HG03066 (cell line): ENCODE data around the gene CFAP46.

Experiments
- ATAC-seq: cut with Tn5 transposase; IDR thresholded peaks from one replicate; pipeline ENCODE4 v1.9.1; 2021; ENCODE audit warnings: low read depth; ENCODE audit not compliant: unreplicated experiment

The CFAP46 gene

DNA sequence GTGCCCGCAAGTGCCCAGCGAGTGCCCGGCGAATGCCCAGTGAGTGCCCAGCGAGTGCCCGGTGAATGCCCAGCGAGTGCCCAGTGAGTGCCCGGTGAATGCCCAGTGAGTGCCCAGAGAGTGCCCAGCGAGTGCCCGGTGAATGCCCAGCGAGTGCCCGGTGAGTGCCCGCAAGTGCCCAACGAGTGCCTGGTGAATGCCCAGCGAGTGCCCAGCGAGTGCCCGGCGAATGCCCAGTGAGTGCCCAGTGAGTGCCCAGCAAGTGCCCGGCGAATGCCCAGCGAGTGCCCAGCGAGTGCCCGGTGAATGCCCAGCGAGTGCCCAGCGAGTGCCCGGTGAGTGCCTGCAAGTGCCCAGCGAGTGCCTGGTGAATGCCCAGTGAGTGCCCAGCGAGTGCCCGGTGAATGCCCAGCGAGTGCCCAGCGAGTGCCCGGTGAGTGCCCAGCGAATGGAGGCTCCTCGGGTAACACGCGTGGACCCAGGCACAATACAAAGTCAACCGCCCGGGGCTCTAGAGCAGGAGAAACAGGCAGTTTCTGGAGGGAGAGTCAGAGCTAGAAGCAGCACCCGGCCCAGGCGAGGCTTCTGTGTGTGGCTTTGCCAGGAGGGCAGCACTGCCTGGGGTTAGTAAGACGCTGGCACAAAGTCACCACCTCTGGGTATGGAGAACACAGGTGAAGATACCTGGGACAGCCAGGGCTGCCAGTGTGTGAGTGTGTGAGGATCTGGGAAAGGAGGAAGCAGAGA, 38.2 kb upstream of the CFAP46 start:
- no peak for ATAC-seq

DNA sequence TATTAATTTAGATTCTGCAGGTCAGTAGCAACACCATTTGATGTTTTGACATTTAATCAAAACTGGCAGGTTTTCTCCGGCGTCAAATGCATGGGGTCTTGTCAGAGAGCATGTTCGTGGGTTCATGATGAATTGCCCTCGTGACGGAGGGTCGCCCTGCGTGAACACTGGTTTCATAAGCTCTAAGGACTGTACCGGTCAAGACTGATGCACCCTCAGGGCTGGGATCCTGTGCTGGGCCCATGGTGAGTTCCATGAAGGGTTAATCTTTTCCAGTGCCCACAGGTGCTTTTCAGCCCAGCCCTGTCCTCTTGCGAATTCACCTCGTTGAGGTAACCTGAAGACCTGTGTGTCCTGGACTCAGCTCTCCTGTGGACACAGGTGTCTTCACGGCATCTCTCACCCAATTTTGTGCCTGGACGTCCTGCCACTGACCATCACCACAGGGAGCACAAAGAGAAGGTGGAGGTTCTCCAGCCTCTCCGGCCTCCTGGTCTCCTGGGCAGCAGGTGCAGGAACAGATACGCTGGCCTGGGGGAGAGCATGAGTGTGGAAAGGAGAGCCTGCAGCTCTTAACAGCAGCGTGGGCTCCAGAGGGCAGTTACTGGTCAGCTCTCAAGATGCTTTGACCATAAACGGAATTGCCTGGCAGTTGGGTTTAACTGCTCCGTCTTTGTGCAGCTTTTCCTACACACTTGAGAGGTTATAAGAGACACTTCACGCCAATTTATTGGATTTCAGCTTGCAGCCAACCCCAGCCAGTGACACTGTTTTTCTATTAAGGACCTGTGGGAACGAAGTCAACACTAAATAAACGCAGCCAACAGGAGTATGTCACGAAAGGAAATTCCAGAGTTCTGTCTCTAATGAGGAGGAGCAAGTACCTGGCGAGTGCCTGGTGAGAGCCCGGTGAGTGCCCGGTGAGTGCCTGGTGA, 37.4 kb upstream of the CFAP46 start:
- ATAC-seq = no peak

DNA sequence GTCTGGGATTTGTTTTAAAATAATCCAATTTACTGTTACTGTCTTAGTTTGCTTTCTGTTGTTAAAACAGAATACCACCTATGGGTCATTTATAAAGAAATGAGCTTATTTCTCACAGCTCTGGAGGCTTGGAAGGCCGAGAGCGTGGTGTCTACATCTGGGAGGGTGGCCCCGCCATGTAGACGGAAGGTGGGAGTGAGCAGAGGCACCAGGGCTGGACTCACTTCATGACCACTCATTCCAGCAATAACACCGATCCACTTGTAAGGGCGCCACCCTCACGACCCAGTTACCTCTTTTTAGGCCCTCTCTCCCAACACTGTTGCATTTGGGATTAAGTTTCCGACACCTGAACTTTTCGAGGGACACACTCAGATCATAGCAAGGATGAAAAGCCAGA, 36.2 kb upstream of the CFAP46 start:
- no peak for ATAC-seq

DNA sequence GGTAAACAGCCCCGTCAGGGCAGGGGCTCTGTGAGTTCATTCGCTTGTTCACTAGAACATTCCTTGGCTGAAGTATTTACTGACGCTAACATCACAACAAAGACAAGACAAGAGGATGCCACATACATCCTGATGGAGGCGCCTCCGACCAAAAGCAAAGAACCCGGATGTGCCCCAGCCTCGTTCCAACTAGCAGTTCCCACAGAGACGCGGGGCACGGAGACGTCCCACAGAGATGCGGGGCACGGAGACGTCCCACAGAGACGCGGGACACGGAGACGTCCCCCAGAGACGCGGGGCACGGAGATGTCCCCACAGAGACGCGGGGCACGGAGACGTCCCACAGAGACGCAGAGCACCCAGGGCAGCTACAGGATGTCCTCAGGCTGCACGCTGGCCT, 35.4 kb upstream of the CFAP46 start:
- no peak for ATAC-seq

DNA sequence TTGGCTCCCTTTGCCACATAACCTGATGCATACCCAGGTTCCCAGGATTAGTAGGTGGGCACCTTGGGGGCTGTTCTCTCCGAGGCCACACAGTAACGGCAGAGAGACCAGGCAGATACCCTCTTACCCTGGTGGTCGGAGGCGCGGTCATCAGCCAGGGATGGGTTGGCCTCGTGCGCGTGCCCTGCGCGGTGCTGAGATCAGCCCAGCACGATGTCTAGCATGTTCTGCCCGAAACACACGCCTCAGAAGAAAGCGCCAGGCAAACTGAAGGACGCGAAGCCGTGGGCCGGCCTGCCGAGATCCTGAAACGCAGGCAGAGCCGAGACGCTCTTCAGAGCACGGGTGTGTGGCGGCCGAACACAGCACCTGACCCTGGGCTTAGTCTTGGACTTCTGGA, 34.7 kb upstream of the CFAP46 start:
- ATAC-seq = no peak

DNA sequence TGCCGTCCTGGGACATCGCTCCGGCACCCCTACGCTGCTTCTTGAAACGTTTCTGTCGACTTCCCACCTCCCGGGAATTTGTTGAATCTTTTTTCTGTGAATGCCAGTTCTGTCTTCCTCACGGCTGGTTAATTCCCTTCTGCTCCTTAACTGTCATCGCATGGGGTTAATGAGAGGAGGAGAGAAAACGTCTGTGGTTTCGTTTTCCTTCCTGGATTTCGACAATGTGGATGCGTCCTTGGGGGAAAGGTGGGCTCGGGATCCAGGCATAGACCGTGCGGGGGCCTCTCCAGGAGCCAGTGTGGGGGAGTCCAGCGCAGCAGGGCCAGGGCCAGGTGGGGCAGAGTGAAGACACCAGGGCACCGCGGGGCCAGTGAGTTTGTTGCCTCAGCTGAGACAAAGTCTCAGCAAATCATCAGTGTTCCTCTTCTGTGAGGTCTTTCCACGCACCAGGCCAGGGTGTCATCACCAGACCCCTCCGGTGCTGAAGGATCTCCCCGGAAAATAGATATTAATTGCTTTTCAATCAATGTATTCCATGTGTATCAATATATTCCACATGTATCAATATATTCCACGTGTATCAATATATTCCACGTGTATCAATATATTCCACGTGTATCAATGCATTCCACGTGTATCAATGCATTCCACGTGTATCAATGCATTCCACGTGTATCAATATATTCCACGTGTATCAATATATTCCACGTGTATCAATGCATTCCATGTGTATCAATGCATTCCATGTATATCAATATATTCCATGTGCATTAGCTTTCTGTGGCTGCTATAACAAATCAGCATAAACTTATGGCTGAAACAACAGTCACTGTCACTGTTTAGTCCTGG, 33.7 kb upstream of the CFAP46 start:
- no peak for ATAC-seq

DNA sequence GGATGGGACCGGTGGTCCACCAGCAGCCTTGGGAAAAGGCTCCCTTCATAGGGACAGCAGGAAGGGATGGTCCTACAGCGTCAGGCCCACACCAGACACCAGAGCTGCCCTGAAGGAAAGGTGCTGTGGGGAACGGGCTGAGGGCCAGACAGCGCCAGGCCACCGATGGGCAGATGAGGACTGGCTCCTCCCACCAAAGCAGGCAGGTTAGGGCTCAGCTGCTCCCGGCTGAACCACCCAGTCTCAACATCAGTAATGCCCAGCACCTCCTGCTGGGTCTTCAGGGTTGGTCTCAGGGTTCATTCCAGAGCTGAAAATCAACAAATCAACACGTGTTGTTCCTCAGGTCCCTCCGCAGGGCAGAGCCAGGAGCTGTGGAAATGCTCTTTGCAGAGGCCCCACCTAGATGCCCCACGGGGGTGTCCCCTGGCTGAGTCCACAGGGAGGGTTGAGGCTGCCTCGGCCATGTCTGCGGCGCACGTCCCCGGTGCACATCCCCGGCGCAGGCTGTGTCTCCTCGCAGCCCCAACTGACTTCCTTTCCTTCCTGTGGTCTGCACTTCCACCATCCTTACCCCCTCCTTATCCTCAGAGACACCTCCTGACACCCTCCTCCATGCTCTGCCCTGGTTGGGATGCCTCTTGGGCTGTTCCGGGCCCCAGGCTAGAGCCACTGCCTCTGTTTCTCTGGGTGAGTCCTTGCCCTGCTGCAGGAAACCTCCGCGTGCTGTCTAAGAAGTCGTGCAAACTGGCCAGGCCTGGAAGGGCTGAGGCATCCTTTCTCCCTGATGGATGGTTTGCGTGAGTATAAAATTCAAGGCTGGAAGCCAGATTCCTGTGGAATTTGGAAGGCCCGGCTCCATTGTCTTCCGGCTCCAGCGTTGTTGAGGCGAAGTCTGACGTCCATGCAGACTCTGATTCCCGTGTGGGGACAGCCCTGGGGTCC, 32.8 kb upstream of the CFAP46 start:
- no peak for ATAC-seq

DNA sequence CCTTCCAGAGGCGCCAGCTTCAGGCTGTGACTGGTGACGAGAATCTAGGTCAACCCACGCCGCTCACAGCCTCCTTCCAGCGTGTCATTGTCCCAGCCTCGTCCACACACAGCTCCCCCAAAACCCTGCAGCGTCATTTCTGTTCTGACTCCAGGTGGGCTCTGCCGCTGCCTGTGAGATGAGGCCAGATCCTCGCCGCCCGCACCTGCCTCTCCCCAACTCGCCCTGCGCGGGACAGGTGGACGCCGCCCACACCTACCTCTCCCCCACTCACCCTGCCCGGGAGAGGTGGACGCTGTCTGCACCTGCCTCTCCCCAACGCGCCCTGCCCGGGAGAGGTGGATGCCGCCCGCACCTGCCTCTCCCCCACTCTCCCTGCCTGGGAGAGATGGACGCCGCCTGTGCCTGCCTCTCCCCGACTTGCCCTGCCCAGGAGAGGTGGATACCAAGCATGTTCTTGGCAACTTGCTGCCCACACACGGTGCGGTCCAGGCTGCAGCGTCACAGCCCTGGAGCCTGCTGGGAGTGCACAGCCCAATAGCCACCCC, 32.0 kb upstream of the CFAP46 start:
- no peak for ATAC-seq

DNA sequence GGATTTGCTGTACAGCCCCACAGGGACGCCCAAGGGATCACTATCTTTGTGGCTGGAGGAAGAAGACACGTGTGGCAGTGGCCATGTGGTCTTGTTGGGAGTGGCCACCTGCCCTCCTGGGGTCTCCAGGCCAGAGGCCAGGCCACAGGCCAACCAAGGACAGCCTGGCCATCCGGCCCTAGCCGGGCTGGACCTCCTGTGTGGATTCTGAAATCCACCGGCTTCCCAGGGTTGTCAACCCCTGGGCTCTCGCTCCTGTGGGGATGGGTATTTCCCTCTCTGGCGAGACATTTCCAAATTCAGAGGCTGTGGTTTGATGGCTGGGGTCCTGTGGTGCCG, 31.5 kb upstream of the CFAP46 start:
- no peak for ATAC-seq

DNA sequence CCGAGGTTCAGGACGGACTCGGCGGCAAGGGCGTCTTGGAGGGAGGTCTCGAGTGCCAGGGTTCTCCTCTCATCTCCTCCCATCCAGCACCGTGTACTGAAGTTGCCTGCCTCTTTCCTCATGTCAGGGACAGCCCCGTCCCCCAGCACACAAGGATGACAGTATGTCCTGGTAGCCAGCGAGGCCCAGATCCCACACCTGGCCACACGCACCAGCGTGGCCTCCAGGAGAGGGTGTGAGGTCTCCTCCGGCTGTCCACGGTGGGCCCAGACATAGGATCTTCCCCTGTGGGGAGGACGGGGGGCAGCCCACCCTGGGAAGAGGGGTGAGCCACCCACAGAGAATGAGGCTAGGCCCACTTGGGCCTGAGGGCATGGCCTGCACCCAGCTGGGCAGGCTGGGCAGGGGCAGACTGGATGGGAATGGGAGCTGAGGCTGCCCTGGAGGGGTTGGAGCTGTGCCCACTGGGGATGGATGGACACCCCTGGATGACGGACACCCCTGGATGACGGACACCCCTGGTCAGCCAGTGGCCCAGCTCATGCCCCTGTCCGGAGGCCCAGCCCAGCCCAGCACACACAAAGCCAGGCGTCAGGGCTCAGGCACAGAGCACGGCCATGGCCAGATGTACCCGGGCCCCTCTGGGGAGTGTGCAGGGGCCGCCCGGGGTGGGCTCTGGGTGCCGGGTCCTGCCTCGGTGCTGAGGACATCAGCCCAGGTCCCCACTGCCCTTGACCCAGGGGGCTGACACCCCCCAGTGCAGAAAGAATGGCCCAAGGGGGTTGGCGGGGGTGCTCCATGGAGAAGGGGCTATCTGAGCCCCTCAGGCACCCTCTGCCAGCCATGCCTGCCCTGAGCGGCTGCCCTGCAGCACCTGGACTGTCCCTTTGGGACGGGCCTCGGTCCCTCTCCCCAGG, 30.9 kb upstream of the CFAP46 start:
- no peak for ATAC-seq

DNA sequence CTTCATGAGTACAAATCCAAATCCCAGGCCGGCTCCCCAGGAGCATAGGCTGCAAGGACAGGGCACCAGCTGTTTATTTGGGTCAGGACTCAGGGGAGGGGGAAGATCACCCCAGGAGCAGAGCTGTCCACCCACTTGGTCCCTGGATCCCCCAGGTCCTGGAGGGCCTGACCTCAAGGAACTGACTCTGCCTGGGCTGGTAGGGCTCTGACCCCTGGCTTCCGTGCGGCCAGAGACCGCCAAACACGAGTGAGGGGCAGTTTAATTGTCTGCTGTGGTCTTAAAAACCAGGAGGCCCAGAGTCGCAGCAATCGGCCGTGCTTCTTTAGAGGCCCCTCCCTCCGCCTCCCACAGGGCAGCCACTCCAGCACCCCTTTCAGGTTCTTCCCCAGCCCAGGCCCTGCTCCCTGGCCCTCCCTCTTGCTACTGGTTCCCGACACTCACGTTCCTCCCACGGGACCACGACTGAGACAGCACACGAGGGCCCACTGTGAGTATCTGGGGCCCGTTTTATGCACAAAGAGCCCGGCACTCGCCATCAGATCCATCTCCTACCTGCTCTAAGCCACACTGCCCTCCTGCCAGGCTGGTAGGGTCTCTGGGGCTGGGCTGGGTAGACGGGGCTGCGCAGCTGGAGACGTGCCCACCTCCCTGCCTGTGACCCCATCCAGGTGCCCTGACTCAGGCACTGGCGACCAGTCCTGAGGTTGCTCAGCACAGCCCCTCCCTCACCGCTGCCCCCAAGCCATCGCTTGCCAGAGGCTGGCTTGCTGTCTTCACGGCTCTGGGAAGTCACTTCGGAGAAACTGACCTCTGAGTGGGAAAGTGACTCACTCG, 30.0 kb upstream of the CFAP46 start:
- ATAC-seq = no peak

DNA sequence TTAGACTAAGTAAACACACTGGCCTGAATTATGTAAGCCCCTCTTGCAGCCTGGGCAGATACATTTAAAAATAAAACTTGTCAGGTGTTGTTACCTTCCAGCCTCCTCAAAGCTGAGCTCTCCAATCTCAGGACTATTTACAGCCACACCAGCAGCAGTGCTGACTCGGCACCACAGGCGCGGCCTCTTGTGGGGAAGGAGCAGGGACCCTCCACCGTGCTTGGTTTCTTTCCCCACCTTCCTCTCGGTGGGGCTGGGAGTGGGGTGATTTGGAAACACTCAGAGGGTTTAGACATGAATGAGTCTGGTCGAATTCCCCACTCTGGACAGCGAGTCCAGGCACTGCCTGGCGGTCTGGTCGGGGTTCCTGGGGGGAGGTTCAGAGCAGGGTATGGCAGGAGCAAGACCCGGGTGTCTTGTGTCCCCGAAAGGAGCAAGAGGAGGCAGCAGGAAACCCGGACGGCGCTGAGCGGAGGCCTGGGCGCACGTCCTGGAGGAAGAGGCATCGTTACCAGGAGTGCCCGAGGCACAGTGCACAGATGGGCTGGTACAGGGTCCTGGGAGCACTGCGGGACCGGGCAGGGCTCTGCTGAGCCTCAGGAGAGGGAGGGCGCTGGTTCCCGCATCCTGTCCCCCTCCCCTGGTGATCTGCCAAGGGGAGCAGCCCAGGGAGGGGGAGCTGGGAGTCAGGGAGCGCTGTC, 29.2 kb upstream of the CFAP46 start:
- no peak for ATAC-seq

DNA sequence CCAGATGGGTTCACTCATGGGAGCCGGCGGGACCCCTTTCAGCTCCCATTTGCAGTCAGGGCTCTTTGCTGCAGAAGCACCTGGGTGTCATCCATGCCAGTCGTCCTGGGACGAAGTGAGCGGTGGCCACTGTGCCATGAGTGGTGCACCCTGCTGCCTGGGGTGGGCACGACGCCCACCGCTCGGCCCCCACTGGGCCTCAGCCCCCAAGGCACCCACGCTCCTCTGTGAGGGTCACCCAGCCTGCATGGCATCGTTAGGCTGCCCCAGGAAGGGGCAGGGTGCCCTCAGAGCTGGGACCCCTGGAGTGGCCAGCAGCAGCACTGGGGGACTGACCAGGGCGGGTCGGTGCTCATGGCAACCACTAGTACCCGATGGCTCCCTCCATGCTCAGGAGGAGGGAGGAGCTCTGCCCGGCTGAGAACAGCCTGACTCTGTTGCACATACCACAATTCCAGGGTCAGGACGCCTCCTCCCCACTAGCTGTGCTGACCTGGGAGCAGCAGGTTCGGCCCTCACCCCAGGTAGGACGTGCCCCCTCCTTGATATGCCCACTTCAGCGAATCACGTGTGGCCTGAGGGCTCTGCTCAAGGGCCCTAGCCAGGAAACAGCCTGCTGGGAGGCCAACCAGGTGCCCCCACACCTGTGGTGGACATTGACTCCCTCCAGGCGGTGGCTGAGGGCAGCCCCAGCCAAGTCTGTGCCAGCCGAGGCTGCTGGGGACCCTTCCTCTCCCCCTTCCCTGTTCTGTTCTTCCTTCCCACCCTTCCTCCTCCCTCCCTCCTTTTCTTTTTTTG, 28.5 kb upstream of the CFAP46 start:
- no peak for ATAC-seq

DNA sequence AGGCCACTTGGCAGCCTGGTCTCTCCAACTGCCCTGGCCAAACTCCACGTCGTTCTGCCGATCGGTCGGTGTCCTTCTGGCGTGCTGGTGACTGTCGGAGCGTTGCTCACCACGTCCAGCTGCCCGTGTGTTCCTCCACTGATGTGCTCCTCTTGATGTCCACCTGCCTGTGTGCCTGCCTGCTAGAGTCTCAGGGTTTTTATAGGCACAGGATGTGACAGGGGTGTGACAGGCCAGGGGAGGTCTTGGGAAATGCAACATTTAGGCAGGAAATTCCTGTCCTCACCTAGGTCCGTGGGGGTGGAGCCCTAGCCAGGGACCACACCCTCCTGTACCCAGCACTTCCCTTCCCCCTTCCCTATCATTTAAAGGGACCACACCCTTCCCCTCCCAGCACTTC, 25.2 kb upstream of the CFAP46 start:
- no peak for ATAC-seq

DNA sequence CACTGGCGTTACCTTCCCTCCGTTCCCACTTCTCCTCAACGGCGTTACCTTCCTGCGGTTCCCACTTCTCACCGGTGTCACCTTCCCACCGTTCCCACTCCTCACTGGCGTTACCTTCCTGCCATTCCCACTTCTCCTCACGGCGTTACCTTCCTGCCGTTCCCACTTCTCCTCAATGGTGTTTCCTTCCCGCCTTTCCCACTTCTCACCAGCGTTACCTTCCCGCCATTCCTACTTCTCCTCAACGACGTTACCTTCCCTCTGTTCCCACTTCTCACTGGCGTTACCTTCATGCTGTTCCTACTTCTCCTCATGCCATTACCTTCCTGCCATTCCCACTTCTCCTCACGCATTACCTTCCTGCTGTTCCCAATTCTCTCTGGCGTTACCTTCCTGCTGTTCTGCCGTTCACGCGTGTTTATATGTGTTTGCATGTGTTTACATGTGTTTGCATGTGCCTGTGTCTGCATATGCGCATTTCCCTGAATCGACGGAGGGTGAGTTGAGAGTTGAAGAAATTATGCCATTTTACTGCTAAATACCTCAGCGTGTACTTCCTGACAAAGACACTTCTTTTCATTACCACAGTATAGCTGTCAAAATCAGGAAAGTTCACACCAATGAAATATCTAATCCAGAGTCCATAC, 23.2 kb upstream of the CFAP46 start:
- no peak for ATAC-seq
